ENCODE measurements around the gene ACSS3. TPM values are rescaled to one million over a fixed set of nuclear protein-coding genes. Genes with fewer than 3 reads are reported as not detected.

ACSS3 gene
- polyA plus RNA-seq, 1 experiment = 3.0 TPM

DNA sequence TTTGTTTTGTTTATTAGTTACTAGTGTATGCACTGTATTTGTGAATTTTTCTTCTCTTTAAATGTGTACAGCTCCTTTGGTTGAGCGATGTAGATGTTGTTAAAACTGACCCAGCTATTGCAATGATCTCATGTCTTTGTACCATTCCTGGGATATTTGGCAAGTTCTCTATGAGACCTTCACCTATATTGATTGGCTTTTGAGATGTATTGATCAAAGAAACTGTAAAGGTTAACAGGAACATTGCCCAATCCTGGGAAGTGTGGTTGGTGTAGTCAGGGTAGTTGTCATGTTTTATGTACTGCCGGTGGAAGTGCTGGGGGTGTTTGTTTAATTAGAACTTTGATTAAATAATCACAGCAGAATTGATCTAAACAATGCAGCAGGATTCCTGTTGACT lies 43.1 kb downstream of the ACSS3 start:
- POLR2A ChIA-PET = no interaction called here
- Histone ChIP-seq H3K9me3 (ENCODE audit: control insufficient read depth, insufficient read depth, low read length) (no peaks in the 10 kb centered on the region), H3K27me3 (ENCODE audit: control insufficient read depth, insufficient read depth, low read length) (no peaks in the 10 kb centered on the region), H3K27ac (ENCODE audit: low read depth, low read length) (no peak overlapping the region), H3K4me3 (ENCODE audit: low read depth, low read length) (no peak overlapping the region)
- no peak for TF ChIP-seq CTCF (IDR thresholded peaks at IDR 0.05; ENCODE audit: low read depth, low read length)
- no peak for DNase-seq (ENCODE audit: low read depth, low spot score)
- CTCF ChIA-PET = interaction anchor here (1.1 kb wide), 1 partner anchor 8 kb away, joined by 9 read pairs; no protein-coding TSS in a partner anchor

GRCh38 chr12:81123611-81124010 lies 45.7 kb downstream of the ACSS3 start:
- ChIA-PET POLR2A (no interaction called here), CTCF (no interaction called here)
- no peak for DNase-seq (ENCODE audit: low read depth, low spot score)
- Histone ChIP-seq H3K27ac (ENCODE audit: low read depth, low read length) (no peak overlapping the region), H3K27me3 (ENCODE audit: control insufficient read depth, insufficient read depth, low read length) (no peaks in the 10 kb centered on the region), H3K9me3 (ENCODE audit: control insufficient read depth, insufficient read depth, low read length) (no peaks in the 10 kb centered on the region), H3K4me3 (ENCODE audit: low read depth, low read length) (no peak overlapping the region)
- TF ChIP-seq CTCF (IDR thresholded peaks at IDR 0.05; ENCODE audit: low read depth, low read length) = no peak

GRCh38 chr12:81125691-81126090 lies 47.8 kb downstream of the ACSS3 start:
- POLR2A ChIA-PET = no interaction called here
- no peaks in the 10 kb centered on the region for H3K27me3 ChIP-seq (ENCODE audit: control insufficient read depth, insufficient read depth, low read length)
- no peak overlapping the region for H3K4me3 ChIP-seq (ENCODE audit: low read depth, low read length)
- H3K27ac ChIP-seq (ENCODE audit: low read depth, low read length) = no peak overlapping the region
- no peak for DNase-seq (ENCODE audit: low read depth, low spot score)
- CTCF ChIA-PET = no interaction called here
- no peak for TF ChIP-seq CTCF (IDR thresholded peaks at IDR 0.05; ENCODE audit: low read depth, low read length)
- no peaks in the 10 kb centered on the region for H3K9me3 ChIP-seq (ENCODE audit: control insufficient read depth, insufficient read depth, low read length)

- DNase-seq (ENCODE audit: low read depth, low spot score) = peak; percentile 16
- TF ChIP-seq CTCF (IDR thresholded peaks at IDR 0.05; ENCODE audit: low read depth, low read length) = peak; percentile 96
- Histone ChIP-seq H3K4me3 (ENCODE audit: low read depth, low read length) (no peak overlapping the region), H3K27ac (ENCODE audit: low read depth, low read length) (no peak overlapping the region), H3K27me3 (ENCODE audit: control insufficient read depth, insufficient read depth, low read length) (no peaks in the 10 kb centered on the region), H3K9me3 (ENCODE audit: control insufficient read depth, insufficient read depth, low read length) (no peaks in the 10 kb centered on the region)
- CTCF ChIA-PET = interaction anchor here (0.6 to 1.6 kb wide), 16 partner anchors 9 to 1026 kb away, joined by 3 to 9 read pairs (median 3); no protein-coding TSS in a partner anchor
- POLR2A ChIA-PET = no interaction called here
Observed at GRCh38 chr12:81128930-81129554, 51.2 kb downstream of the ACSS3 start.

- DNase-seq (ENCODE audit: low read depth, low spot score) = no peak
- H3K4me3 ChIP-seq (ENCODE audit: low read depth, low read length) = no peak overlapping the region
- TF ChIP-seq CTCF (IDR thresholded peaks at IDR 0.05; ENCODE audit: low read depth, low read length) = no peak
- ChIA-PET CTCF (interaction anchor here (1.1 kb wide), 1 partner anchor 121 kb away, joined by 3 read pairs; no protein-coding TSS in a partner anchor), POLR2A (no interaction called here)
- H3K27ac ChIP-seq (ENCODE audit: low read depth, low read length) = no peak overlapping the region
- no peaks in the 10 kb centered on the region for H3K9me3 ChIP-seq (ENCODE audit: control insufficient read depth, insufficient read depth, low read length)
- no peaks in the 10 kb centered on the region for H3K27me3 ChIP-seq (ENCODE audit: control insufficient read depth, insufficient read depth, low read length)
Observed at GRCh38 chr12:81136519-81136918, 58.6 kb downstream of the ACSS3 start.
